ENCODE data around the gene DPM3. TPM values are rescaled to one million over a fixed set of nuclear protein-coding genes. Genes with fewer than 3 reads are reported as not detected.

The DPM3 gene
- total RNA-seq, 4 donors from 2014 or later = 43.3 to 154 (median 94.8) TPM

DNA sequence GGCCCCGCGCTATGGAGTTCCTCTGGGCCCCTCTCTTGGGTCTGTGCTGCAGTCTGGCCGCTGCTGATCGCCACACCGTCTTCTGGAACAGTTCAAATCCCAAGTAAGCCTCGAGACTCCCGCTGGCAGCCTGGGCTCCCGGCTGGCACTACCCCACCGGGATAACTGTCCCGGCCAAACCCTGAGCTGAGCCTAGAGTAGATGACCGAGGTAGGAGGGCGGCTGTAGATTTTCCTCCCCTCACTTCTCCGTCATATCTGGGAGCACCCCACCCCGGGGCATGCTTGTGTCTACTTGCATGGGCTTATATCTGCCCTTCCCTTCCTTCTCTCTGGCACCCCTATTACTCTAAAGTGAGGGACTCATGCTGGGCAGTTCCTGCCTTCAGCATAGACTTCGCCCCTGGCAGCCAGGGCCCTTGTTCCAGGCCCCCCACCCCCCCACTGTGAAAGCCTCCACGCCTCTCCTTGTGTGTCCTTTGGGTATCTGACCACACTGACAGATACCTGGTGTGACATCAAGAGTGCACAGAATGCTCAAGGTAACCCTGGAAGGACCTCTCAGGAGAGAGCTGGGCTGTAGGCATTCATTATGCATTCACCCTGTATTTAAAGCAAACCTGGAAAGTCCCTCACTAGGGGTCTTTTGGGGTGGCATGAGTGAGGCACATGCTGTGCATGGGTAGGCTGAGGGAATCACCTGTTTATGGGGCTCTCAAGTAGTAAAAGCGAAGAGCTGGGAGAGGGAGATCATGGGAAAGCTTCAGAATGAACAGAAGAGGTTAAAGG, 12.2 kb downstream of the DPM3 start:
- no peak for DNase-seq
- H3K27ac ChIP-seq = peak overlapping the region; percentile 96 to 98 (median 98)
- peaks cover 51 to 57% of the 10 kb centered on the region in 2 donors for H3K4me1 ChIP-seq
- H3K9me3 ChIP-seq = no peaks in the 10 kb centered on the region
- TF ChIP-seq, protein P1, sequence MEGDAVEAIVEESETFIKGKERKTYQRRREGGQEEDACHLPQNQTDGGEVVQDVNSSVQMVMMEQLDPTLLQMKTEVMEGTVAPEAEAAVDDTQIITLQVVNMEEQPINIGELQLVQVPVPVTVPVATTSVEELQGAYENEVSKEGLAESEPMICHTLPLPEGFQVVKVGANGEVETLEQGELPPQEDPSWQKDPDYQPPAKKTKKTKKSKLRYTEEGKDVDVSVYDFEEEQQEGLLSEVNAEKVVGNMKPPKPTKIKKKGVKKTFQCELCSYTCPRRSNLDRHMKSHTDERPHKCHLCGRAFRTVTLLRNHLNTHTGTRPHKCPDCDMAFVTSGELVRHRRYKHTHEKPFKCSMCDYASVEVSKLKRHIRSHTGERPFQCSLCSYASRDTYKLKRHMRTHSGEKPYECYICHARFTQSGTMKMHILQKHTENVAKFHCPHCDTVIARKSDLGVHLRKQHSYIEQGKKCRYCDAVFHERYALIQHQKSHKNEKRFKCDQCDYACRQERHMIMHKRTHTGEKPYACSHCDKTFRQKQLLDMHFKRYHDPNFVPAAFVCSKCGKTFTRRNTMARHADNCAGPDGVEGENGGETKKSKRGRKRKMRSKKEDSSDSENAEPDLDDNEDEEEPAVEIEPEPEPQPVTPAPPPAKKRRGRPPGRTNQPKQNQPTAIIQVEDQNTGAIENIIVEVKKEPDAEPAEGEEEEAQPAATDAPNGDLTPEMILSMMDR (IDR thresholded peaks at IDR 0.05) = no peak
- TF ChIP-seq POLR2A (IDR thresholded peaks at IDR 0.05) = no peak
- H3K27me3 ChIP-seq = no peaks in the 10 kb centered on the region
- intact Hi-C loops (cut with DNase I) = loop anchor here (5.0 kb wide), 1 partner anchor 36 kb away; no protein-coding TSS in a partner anchor
- 5 to 11% methylated on average over 12 to 15 of the region's 17 CpGs for WGBS, 2 donors
- peaks cover 18 to 19% of the 10 kb centered on the region in 2 donors for H3K36me3 ChIP-seq
- H3K4me3 ChIP-seq (replicated peaks in 1 of 3) = peak overlapping the region; percentile 67 to 94 (median 82)

DNA sequence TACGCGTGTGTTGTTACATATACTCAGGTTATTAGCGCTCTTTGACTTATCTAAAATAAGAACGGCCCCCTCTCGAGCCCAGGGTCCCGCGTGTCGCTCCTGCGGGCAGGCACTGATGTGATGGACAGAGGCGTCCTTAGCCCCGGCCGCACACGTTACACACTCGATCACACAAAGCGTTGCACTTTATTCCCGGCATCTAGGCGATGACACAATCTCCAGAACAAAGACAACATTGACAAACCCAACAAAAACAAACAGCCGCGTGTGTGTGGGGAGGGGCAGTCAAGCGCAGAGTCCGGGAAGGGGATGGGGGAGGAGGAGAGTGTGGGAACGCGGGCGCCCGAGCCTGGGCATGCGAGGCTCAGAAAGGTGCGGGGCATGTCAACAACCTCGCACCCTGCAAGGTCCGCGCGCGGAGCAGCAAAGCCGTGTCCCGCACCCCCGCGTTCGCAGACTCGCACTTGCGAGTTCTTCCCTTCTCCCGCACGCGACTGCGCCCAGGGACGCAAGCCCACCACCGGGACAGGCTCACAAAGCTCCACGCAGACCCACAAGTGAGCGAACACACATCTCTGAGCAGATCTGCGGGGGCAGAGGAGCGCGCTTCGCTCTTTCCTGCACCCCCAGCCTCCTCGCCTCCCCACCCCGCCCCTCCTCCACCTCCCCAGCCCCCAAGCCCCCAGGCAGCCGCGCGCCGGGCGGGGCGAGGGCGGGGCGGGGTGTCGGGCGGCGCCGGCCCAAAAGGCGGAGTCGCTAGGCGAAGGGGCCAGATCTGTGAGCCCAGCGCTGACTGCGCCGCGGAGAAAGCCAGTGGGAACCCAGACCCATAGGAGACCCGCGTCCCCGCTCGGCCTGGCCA, 13.0 kb downstream of the DPM3 start, which contains the start of gene EFNA1:
EFNA1 (plus strand) TSS at position 772 of the 862 bp plus-strand sequence. CDS start 102 bp downstream, outside the sequence.
- peaks cover 43 to 54% of the 10 kb centered on the region in 2 donors for H3K4me1 ChIP-seq

GRCh38 chr1:155126556-155127104, 13.7 kb downstream of the DPM3 start:
- H3K36me3 ChIP-seq = peaks cover 3 to 4% of the 10 kb centered on the region in 2 donors
- no peaks in the 10 kb centered on the region for H3K9me3 ChIP-seq
- WGBS, 2 donors = 0 to 2% methylated on average over 13 to 22 of the region's 32 CpGs
- H3K4me1 ChIP-seq = peaks cover 36 to 47% of the 10 kb centered on the region in 2 donors
- TF ChIP-seq, protein P1 (IDR thresholded peaks at IDR 0.05) = peak in 1 of 6 experiments; percentile 13
- TF ChIP-seq POLR2A (IDR thresholded peaks at IDR 0.05) = no peak
- H3K27me3 ChIP-seq = no peaks in the 10 kb centered on the region
- peak overlapping the region in 1 of 3 donors; percentile 82 for H3K4me3 ChIP-seq (replicated peaks in 1 of 3)
- DNase-seq = peak; percentile 90 to 92
- H3K27ac ChIP-seq = peak overlapping the region; percentile 62 to 98 (median 96)
- intact Hi-C loops (cut with DNase I) = loop anchor here (5.0 kb wide), 1 partner anchor 34 kb away; no protein-coding TSS in a partner anchor

More for the DNA sequence above, 13.0 kb downstream of the DPM3 start, which contains the start of gene EFNA1:
- peak; percentile 89 to 92 for DNase-seq
- Histone ChIP-seq H3K36me3 (peaks cover 10 to 11% of the 10 kb centered on the region in 2 donors), H3K9me3 (no peaks in the 10 kb centered on the region), H3K4me3 (replicated peaks in 1 of 3) (peak within 1 kb of the TSS; percentile 67 to 94 (median 82)), H3K27me3 (no peaks in the 10 kb centered on the region), H3K27ac (peak within 1 kb of the TSS; percentile 96 to 98 (median 98))
- intact Hi-C loops (cut with DNase I) = loop anchor here (5.0 kb wide), 1 partner anchor 35 kb away; no protein-coding TSS in a partner anchor
- TF ChIP-seq POLR2A (IDR thresholded peaks at IDR 0.05) = peak; percentile 80 to 96
- TF ChIP-seq, protein P1 (IDR thresholded peaks at IDR 0.05) = no peak
- 0% methylated on average over 38 to 47 of the region's 76 CpGs for WGBS, 2 donors

DNA sequence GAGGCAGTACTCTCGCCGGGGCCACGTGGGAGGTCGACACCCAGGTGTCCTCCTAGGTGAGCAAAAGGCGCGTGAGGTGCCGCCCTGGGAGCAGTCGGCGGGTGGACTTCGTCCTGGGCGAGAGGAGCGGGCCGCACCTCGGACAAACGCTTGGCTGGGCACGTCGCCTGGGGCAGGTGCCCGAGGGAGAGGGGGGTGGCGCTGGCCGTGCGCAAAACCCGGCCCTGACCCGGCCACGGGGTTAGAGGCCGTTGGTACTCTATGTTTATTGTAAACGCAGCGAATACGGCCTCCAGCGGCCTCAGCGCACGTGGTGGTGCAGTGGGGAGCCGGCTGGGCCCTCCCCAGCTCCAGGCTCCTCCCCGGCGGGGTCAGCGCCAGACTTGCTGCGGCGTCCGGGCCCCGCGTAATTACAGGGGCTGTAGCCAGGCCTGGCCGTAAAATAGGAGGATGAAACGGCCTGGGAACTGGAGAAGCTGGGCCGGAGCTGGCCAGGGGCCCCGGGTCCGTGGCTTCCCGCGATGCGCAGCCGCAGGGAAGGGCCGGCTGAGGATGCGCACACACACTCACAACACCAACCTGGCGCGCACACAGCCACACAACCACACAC, 14.3 kb downstream of the DPM3 start:
- no peaks in the 10 kb centered on the region for H3K9me3 ChIP-seq
- WGBS, 2 donors = 33 to 34% methylated on average over 11 to 23 of the region's 53 CpGs
- DNase-seq = peak; percentile 73 to 77
- H3K27me3 ChIP-seq = no peaks in the 10 kb centered on the region
- peak overlapping the region; percentile 62 to 98 (median 96) for H3K27ac ChIP-seq
- TF ChIP-seq POLR2A (IDR thresholded peaks at IDR 0.05) = no peak
- TF ChIP-seq, protein P1 (IDR thresholded peaks at IDR 0.05) = no peak
- no peaks in the 10 kb centered on the region for H3K36me3 ChIP-seq
- intact Hi-C loops (cut with DNase I) = loop anchor here (5.0 kb wide), 1 partner anchor 34 kb away; no protein-coding TSS in a partner anchor
- peaks cover 30 to 41% of the 10 kb centered on the region in 2 donors for H3K4me1 ChIP-seq
- H3K4me3 ChIP-seq (replicated peaks in 1 of 3) = peak overlapping the region in 1 of 3 donors; percentile 82
